HEK293 (cell line): ENCODE measurements around the gene BDH1.
A peak's percentile ranks its signal among the peaks of the same experiment; 100 is the strongest.

Experiments
- CTCF ChIA-PET: fragments of 350-600 bp; formaldehyde crosslinking; extraction: SDS; loops from one replicate; lab custom pipeline; 2021; ENCODE audit warnings: antibody characterized with exemption; lab: Yijun Ruan, JAX
- POLR2A ChIA-PET: fragments of 300-600 bp; formaldehyde crosslinking; extraction: SDS; loops from one replicate; lab custom pipeline; 2020; ENCODE audit warnings: antibody characterized with exemption, inconsistent platforms; lab: Yijun Ruan, JAX
- H3K27ac ChIP-seq: fragments of 200-500 bp; sonication (Bioruptor generic); 2 replicates; pipeline ENCODE4 v1.5.1; 2014; ENCODE audit warnings: low read depth, low read length, control low read depth, inconsistent platforms; ENCODE audit errors: extremely low read depth
- H3K36me3 ChIP-seq, 2 experiments: fragments of 200-500 bp in 1 of 2; sonication (Bioruptor generic) in 1 of 2; 1 replicate in 1 of 2; 2 replicates in 1 of 2; pipeline ENCODE4 v1.5.1; 2014 to 2017; ENCODE audit warnings: inconsistent platforms in 2 of 2, low read length in 2 of 2; ENCODE audit not compliant: control insufficient read depth in 2 of 2, insufficient read depth in 1 of 2
- H3K4me1 ChIP-seq: fragments of 200-500 bp; sonication (Bioruptor generic); 2 replicates; pipeline ENCODE4 v1.5.1; 2014; ENCODE audit warnings: mild to moderate bottlenecking, low read length, inconsistent platforms; ENCODE audit not compliant: control insufficient read depth, insufficient read depth
- H3K4me3 ChIP-seq: 2 replicates; pipeline ENCODE4 v1.5.1; 2011; ENCODE audit warnings: low read depth, mild to moderate bottlenecking, control low read depth, low read length, moderate library complexity
- H3K9me3 ChIP-seq: fragments of 200-500 bp; sonication (Bioruptor generic); 2 replicates; pipeline ENCODE4 v1.5.1; 2014; ENCODE audit warnings: low read depth, low read length, inconsistent platforms; ENCODE audit not compliant: control insufficient read depth, insufficient read depth
- GLI2 ChIP-seq: fragments of 450-650 bp; formaldehyde crosslinking; IDR thresholded peaks from 2 replicates; pipeline ENCODE4; 2017; ENCODE audit warnings: missing biosample characterization, missing genetic modification characterization, low read depth, borderline replicate concordance
- KLF7 ChIP-seq: fragments of 450-650 bp; formaldehyde crosslinking; IDR thresholded peaks from 2 replicates; pipeline ENCODE4 v1.5.1; 2016; ENCODE audit warnings: missing biosample characterization, missing genetic modification characterization, borderline replicate concordance
- SCRT1 ChIP-seq: fragments of 450-650 bp; formaldehyde crosslinking; IDR thresholded peaks from 2 replicates; pipeline ENCODE4 v1.5.1; 2016; ENCODE audit warnings: missing biosample characterization, missing genetic modification characterization, borderline replicate concordance
- SCRT2 ChIP-seq: fragments of 450-650 bp; formaldehyde crosslinking; IDR thresholded peaks from 2 replicates; pipeline ENCODE4 v1.5.1; 2016; ENCODE audit warnings: missing biosample characterization, missing genetic modification characterization
- ZIC2 ChIP-seq: fragments of 450-650 bp; formaldehyde crosslinking; IDR thresholded peaks from 2 replicates; pipeline ENCODE4 v1.5.1; 2016; ENCODE audit warnings: missing biosample characterization, missing genetic modification characterization
- ZNF174 ChIP-seq: fragments of 450-650 bp; formaldehyde crosslinking; IDR thresholded peaks from 2 replicates; pipeline ENCODE4 v1.5.0; 2017; ENCODE audit warnings: missing biosample characterization, mild to moderate bottlenecking, missing genetic modification characterization
- ZNF19 ChIP-seq: fragments of 450-650 bp; formaldehyde crosslinking; IDR thresholded peaks from 2 replicates; pipeline ENCODE4; 2016; ENCODE audit warnings: missing biosample characterization, missing genetic modification characterization, low read depth
- ZNF416 ChIP-seq: fragments of 450-650 bp; formaldehyde crosslinking; IDR thresholded peaks from 2 replicates; pipeline ENCODE4 v1.5.1; 2016; ENCODE audit warnings: missing biosample characterization, missing genetic modification characterization
- ZNF423 ChIP-seq: fragments of 450-650 bp; formaldehyde crosslinking; IDR thresholded peaks from 2 replicates; pipeline ENCODE4 v1.5.1; 2016; ENCODE audit warnings: missing biosample characterization, missing genetic modification characterization
- ZNF549 ChIP-seq: fragments of 450-650 bp; IDR thresholded peaks from 2 replicates; pipeline ENCODE4 v1.5.1; 2018; ENCODE audit warnings: missing biosample characterization, missing genetic modification characterization, mild to moderate bottlenecking, inconsistent platforms, moderate library complexity
- ZNF560 ChIP-seq: fragments of 450-650 bp; formaldehyde crosslinking; IDR thresholded peaks from 2 replicates; pipeline ENCODE4 v1.5.1; 2017; ENCODE audit warnings: missing biosample characterization, missing genetic modification characterization, borderline replicate concordance
- ZNF777 ChIP-seq: fragments of 450-650 bp; formaldehyde crosslinking; IDR thresholded peaks from 2 replicates; pipeline ENCODE4 v1.5.1; 2017; ENCODE audit warnings: missing biosample characterization, missing genetic modification characterization, borderline replicate concordance
- ZSCAN30 ChIP-seq: fragments of 450-650 bp; IDR thresholded peaks from 2 replicates; pipeline ENCODE4 v1.5.1; 2018; ENCODE audit warnings: missing biosample characterization, mild to moderate bottlenecking, missing genetic modification characterization, moderate library complexity
- TF ChIP-seq, protein P1 (sequence below): fragments of 450-650 bp; formaldehyde crosslinking; conservative IDR thresholded peaks from 2 replicates; pipeline ENCODE4 v1.5.1; 2016; ENCODE audit warnings: low read depth, missing biosample characterization, missing genetic modification characterization
- TF ChIP-seq, protein P2 (sequence below): fragments of 450-650 bp; formaldehyde crosslinking; IDR thresholded peaks from 2 replicates; pipeline ENCODE4 v1.5.1; 2016; ENCODE audit warnings: missing biosample characterization, missing genetic modification characterization
- TF ChIP-seq, protein P3 (sequence below): fragments of 450-650 bp; formaldehyde crosslinking; IDR thresholded peaks from 2 replicates; pipeline ENCODE4 v1.5.0; 2017; ENCODE audit warnings: missing biosample characterization, missing genetic modification characterization, borderline replicate concordance

BDH1 gene

DNA sequence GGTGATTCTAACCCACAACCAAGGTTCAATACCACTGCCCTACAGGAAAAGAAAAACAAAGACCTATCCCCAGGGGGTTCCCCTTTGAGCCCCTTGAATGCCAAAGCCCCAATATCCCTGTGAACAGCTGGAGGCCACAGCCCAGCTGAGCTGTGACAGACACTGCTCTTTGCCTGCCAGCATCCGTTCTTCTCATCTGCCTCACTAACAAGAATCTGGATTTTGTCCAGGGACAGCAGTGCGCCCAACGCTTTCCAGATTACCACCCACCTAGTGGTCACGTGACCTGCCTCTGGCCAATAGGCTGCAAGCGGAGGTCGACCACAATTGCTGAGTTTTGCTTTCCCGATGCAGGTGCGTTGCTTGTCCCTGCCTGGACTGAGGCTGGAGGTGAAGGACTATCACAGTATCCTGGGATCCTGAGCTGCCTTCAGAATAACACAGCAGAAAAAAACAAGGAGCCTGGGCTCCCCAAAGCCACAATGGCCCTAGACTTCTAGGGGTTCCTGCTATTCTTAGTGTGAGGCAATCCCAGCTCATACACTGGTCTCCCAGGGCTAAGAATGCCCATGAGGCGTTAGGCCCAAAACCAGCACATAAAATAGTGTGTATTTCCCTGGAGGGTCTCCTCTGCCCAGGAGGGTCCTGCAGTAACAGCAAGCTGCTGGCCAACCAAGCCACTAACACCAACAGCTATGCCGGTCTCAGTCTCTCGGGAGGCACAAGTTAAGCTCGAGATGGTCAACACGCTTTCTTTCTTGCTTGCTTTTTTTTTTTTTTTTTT lies 13.8 kb downstream of the BDH1 start (continued):
- TF ChIP-seq ZNF549 (tag by site-specific recombination), result no peak
- TF ChIP-seq ZNF560 (tag by site-specific recombination), result no peak
- TF ChIP-seq ZIC2, result peak; percentile 65
- TF ChIP-seq, all 188 proteins: peak for 1

DNA sequence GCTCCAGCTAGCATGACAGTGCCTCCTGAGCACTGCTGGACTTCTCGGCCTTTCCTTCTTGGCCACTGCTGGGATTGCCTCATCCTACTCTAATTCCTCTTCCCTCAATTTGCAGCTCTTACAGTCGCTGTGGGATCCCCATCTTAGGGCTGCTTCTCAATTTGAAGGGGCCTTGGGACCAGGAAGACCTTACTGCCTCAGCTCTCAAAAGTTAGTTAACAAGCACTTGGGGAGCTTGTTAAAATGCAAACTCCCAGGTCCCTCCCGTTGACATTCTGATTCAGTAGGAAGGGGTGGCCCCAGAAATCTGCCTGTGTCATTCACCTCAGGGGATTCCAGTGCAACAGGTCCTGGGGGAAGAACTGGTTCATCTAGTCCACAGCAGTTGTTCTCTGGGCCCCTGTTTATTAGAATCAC lies 14.8 kb downstream of the BDH1 start:
- TF ChIP-seq ZNF423 (tag by site-specific recombination) (no peak), ZNF416 (no peak), ZNF777 (tag by site-specific recombination) (no peak), SCRT2 (tag by site-specific recombination) (peak; percentile 67), GLI2 (no peak), ZNF174 (no peak), KLF7 (tag by site-specific recombination) (no peak), ZNF19 (no peak), ZSCAN30 (tag by site-specific recombination) (no peak), SCRT1 (tag by site-specific recombination) (0 out of 2 replicates have a peak, but pooled peaks have one; percentile 23)
- TF ChIP-seq, protein P1, sequence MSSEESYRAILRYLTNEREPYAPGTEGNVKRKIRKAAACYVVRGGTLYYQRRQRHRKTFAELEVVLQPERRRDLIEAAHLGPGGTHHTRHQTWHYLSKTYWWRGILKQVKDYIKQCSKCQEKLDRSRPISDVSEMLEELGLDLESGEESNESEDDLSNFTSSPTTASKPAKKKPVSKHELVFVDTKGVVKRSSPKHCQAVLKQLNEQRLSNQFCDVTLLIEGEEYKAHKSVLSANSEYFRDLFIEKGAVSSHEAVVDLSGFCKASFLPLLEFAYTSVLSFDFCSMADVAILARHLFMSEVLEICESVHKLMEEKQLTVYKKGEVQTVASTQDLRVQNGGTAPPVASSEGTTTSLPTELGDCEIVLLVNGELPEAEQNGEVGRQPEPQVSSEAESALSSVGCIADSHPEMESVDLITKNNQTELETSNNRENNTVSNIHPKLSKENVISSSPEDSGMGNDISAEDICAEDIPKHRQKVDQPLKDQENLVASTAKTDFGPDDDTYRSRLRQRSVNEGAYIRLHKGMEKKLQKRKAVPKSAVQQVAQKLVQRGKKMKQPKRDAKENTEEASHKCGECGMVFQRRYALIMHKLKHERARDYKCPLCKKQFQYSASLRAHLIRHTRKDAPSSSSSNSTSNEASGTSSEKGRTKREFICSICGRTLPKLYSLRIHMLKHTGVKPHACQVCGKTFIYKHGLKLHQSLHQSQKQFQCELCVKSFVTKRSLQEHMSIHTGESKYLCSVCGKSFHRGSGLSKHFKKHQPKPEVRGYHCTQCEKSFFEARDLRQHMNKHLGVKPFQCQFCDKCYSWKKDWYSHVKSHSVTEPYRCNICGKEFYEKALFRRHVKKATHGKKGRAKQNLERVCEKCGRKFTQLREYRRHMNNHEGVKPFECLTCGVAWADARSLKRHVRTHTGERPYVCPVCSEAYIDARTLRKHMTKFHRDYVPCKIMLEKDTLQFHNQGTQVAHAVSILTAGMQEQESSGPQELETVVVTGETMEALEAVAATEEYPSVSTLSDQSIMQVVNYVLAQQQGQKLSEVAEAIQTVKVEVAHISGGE (tag by site-specific recombination), result no peak
- TF ChIP-seq, protein P2, sequence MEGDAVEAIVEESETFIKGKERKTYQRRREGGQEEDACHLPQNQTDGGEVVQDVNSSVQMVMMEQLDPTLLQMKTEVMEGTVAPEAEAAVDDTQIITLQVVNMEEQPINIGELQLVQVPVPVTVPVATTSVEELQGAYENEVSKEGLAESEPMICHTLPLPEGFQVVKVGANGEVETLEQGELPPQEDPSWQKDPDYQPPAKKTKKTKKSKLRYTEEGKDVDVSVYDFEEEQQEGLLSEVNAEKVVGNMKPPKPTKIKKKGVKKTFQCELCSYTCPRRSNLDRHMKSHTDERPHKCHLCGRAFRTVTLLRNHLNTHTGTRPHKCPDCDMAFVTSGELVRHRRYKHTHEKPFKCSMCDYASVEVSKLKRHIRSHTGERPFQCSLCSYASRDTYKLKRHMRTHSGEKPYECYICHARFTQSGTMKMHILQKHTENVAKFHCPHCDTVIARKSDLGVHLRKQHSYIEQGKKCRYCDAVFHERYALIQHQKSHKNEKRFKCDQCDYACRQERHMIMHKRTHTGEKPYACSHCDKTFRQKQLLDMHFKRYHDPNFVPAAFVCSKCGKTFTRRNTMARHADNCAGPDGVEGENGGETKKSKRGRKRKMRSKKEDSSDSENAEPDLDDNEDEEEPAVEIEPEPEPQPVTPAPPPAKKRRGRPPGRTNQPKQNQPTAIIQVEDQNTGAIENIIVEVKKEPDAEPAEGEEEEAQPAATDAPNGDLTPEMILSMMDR, result no peak
- TF ChIP-seq, protein P3, sequence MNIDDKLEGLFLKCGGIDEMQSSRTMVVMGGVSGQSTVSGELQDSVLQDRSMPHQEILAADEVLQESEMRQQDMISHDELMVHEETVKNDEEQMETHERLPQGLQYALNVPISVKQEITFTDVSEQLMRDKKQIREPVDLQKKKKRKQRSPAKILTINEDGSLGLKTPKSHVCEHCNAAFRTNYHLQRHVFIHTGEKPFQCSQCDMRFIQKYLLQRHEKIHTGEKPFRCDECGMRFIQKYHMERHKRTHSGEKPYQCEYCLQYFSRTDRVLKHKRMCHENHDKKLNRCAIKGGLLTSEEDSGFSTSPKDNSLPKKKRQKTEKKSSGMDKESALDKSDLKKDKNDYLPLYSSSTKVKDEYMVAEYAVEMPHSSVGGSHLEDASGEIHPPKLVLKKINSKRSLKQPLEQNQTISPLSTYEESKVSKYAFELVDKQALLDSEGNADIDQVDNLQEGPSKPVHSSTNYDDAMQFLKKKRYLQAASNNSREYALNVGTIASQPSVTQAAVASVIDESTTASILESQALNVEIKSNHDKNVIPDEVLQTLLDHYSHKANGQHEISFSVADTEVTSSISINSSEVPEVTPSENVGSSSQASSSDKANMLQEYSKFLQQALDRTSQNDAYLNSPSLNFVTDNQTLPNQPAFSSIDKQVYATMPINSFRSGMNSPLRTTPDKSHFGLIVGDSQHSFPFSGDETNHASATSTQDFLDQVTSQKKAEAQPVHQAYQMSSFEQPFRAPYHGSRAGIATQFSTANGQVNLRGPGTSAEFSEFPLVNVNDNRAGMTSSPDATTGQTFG (tag by site-specific recombination), result no peak
- Histone ChIP-seq H3K27ac (no peak overlapping the region), H3K4me3 (no peak overlapping the region), H3K4me1 (no peaks in the 10 kb centered on the region), H3K9me3 (no peaks in the 10 kb centered on the region), H3K36me3 (no peaks in the 10 kb centered on the region)
- POLR2A ChIA-PET, result no interaction called here
- CTCF ChIA-PET, result no interaction called here
